Activated T-cell treated with anti-CD3 and anti-CD28 coated beads for 4 hours (primary cell): ENCODE results near the gene HIPK3.
"Not testable (repeated sequence)": the region's sequence is repeated elsewhere in the genome, so short reads cannot be mapped to it uniquely, and the experiment has no call there.

Experiments used
- DNase-seq: peaks from one replicate; pipeline ENCODE4 v3.0.0-alpha.2; 2020

Gene HIPK3

GRCh38 chr11:33362051-33362910 lies 105.1 kb downstream of the HIPK3 start:
- DNase-seq = no peak

GRCh38 chr11:33366918-33367317 lies 109.7 kb downstream of the HIPK3 start:
- DNase-seq = no peak

- DNase-seq = not testable (repeated sequence)
Observed at GRCh38 chr11:33368475-33368874, 111.3 kb downstream of the HIPK3 start.

DNA sequence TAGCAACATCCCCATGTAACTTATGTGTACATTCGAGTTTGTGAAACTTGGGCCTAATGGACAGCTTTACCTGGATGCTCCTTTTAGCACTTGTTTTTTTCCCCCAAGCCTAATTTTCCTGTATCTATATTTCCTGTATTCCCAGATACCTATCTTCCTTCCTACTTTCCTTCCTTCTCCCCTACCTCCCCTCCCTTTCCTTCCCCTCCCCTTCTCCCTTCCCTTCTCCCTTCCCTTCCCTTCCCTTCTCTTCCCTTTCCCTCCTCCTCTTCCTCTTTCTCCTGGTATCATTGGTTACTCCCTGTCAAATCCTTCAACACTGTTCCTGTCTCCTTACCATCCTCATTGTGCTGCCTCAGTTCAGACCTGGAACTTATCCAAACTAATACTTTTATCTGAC lies 111.8 kb downstream of the HIPK3 start:
- no peak for DNase-seq

- no peak for DNase-seq
Observed at GRCh38 chr11:33373636-33374035, 116.5 kb downstream of the HIPK3 start.

- no peak for DNase-seq
Observed at GRCh38 chr11:33375236-33375635, 118.1 kb downstream of the HIPK3 start.

DNA sequence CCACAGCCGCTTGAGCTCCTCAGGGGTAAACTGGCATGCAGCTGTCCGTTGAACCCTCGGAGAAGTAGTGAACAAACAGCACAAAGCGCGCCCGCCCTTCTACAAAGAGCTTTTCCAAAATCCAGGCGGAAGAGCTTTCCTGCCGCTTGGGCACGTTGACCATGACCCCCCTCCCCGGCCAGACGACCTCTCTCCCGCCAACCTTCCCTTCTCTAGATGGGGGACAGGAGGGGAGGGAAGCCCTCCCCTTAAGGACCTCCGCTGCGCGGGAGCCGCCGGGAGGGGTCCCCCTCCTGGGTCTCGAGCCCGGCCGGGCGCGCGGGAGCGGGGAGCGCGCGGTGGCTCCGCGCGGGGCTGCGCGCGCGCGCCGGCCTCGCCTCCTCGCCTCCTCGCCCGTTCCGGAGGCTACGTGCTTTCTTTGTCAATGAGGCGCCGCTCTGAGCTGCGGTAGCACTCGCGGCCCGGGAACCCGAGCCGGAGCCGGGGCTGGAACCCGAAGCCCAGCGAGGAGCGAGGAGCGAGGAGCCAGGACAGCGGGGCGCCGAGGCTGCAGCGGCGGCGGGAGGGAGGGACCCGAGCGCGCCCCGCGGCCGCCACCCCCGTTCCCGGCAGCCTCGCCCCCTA lies 118.6 kb downstream of the HIPK3 start, which contains the start of gene KIAA1549L:
Gene KIAA1549L, plus strand, starts transcription at position 421 of the 624 bp plus-strand sequence.
- DNase-seq = no peak

GRCh38 chr11:33376331-33377310 lies 119.4 kb downstream of the HIPK3 start:
- no peak for DNase-seq

- no peak for DNase-seq
Observed at GRCh38 chr11:33377412-33378370, 120.5 kb downstream of the HIPK3 start.

- no peak for DNase-seq
Observed at GRCh38 chr11:33379947-33380346, 122.8 kb downstream of the HIPK3 start.

GRCh38 chr11:33383075-33383919 lies 126.1 kb downstream of the HIPK3 start:
- no peak for DNase-seq

GRCh38 chr11:33383920-33384209 lies 126.7 kb downstream of the HIPK3 start:
- no peak for DNase-seq

- DNase-seq = no peak
Observed at GRCh38 chr11:33384220-33384619, 127.0 kb downstream of the HIPK3 start.

DNA sequence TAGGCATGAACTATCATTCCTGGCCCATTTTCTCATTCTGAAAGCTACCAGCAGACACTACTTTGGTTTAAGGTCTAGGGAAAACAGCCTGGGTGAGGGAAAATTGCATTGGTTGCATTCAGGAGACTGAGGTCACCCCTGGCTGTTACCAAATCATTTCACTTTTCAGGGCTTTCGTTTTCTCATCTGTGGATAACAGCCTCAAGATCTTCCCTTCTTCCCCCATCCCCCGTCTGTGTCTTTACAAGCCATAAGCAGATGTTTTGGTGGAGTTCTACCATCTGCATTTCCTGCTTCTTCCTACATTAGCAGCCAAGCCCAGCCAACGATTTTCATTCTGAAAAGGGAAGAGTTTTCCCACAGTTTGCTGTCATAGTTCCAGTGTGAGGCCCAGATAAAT lies 130.4 kb downstream of the HIPK3 start:
- no peak for DNase-seq

DNA sequence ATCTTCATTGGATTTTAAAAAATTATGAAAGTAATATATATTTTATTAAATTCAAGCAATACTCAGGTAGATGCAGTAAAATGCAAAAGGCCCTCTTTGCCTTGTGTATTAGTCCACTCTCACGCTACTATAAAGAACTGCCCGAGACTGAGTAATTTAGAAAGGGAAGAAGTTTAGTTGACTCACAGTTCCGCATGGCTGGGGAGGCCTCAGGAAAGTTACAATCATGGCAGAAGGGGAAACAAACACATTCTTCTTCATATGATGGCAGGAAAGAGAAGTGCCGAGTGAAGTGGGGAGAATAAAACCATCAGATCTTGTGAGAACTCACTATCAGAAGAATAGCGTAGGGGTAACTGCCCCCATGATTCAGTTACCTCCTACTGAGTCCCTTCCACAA lies 130.8 kb downstream of the HIPK3 start:
- no peak for DNase-seq

DNA sequence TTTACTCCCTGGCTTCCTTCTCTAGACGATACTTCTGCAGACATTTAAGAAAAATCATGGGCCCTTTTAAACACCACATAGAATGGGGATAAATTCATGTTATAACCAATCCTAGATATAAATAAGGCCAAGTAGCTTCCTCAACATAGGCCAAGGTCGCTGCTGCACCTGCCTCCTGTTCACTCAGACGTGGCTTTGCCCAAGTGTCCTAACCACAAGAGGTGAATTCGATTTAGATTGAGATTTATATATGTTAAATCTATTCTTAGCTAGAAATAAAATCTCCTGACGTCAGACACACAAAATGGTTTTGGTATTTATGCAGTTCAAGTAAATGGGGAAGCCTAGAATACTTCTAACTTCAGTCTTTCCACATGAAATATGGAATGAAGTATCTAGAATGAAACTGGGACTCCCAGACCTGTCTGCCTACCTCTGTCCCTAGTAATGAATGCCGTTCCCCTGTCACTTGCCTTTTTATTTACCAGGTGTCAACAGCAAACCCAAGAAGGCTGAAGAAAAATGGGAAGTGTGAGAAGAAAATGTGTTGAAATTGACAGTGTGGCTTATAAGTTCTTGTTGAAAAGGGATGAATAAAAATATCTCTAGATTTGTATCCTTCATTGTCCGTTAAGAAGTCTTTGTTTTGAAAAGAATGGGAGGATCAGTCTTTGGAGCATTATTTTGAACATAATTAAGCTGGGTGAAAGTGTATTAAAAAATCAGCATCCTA lies 131.8 kb downstream of the HIPK3 start:
- no peak for DNase-seq

- no peak for DNase-seq
Observed at GRCh38 chr11:33389635-33390034, 132.5 kb downstream of the HIPK3 start.

- DNase-seq = no peak
Observed at GRCh38 chr11:33390944-33391892, 134.0 kb downstream of the HIPK3 start.

DNA sequence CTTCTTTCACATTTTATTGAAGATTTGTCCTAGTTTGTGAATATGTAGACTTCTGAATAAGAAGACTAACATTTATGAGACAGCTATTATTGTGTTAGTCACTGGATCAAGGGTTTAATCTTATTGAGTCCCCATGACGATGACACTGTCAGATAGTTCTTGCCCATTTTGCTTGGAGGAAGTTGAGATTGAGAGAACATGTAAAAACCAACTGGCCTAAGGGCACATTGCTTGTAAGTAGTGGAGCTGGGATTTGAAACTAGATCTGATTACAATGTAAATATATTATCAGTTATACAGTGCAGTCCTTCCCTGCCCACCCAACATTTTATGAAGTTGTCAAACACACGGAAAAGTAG lies 134.7 kb downstream of the HIPK3 start:
- DNase-seq = no peak
